ENCODE data around the gene NUP93.
"Not testable (repeated sequence)": the region's sequence is repeated elsewhere in the genome, so short reads cannot be mapped to it uniquely, and the experiment has no call there.

NUP93 gene

GRCh38 chr16:56848955-56849689, 119.2 kb downstream of the NUP93 start:
- no peak for DNase-seq (ENCODE audit: low read depth, low spot score)

DNA sequence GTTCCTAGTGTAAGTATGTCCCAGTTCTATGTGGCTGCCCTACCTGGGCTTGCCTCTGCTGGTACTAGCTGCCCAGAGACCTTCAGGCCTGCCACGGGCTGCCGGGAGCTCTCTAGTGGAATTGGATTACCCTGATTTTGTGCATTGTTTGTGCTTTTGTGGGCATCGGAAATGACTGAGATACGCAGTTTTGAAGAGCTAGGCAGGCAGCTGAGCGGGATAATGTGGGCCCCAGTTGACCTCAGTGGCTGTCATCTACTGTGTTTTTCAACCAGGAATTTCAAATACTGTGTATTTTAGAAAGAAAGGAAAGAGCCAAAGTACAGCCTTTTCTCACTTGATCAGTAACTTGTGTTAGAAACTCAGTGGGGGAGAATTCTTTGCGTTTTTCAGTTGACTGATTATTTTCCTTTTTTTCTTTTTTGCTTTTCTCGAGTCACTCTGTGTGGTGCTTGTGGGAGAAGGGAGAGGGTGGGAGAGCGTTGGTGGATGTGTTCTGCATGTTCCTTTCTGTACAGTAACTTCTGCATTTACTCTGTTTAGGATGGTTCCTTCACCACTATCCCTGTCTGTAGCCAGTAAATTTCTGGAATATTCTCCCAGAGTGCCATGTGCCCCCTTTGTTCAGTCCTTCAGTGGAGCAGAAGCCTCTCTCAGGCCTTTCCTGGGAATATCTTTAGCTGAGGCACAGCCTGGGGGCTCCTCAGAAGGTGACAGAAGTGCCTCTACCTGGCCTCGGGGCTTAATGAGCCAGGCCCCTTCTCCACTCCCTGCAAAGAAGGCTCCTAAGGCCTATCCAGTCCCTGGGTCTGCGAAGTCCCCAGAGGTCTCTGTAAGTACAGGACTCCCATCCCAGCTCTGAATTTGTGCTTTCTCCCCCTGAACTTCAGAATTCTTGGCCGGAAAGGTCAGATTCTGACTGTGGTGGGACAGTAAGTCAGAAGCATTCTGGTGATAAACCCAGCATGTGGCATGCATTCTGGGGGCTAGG, 120.1 kb downstream of the NUP93 start:
- no peak for DNase-seq (ENCODE audit: low read depth, low spot score)

- DNase-seq (ENCODE audit: low read depth, low spot score), result no peak
These were observed 121.9 kb downstream of the NUP93 start for GRCh38 chr16:56851671-56852400.

DNA sequence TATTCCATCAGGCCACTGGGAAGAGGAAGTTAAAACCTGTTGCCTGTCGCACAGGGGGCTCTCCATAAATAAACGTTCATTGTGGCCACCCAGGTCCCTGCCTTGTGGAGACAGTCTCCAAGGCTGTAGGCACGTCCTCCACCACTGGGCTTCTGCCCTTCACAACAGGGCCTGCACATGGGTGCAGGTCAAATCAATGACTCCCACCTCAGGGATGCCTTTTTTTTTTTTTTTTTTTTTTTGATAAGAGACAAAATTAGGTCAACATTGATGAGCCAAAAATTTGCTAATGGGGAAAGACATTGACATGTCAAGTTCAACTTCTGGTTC, 122.4 kb downstream of the NUP93 start:
- no peak for DNase-seq (ENCODE audit: low read depth, low spot score)

DNA sequence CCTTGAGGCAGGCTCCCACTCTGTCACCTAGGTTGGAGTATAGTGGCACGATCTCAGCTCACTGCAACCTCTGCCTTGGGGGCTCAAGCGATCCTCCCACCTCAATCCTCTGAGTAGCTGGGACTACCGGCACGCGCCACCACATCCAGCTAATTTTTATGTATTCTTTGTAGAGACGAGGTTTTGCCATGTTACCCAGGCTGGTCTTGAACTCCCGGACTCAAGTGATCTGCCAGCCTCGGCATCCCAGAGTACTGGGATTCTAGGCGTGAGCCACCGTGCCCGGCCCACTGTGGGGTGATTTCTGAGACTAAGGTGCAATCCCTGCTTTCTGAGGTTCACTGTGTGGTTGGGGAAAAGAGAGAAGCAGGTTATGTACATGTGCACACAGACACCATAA, 123.0 kb downstream of the NUP93 start:
- no peak for DNase-seq (ENCODE audit: low read depth, low spot score)

- DNase-seq (ENCODE audit: low read depth, low spot score), result no peak
These were observed 125.3 kb downstream of the NUP93 start for GRCh38 chr16:56855201-56855600.

- no peak for DNase-seq (ENCODE audit: low read depth, low spot score)
These were observed 126.0 kb downstream of the NUP93 start for GRCh38 chr16:56855946-56856345.

GRCh38 chr16:56856876-56857447, 127.0 kb downstream of the NUP93 start:
- no peak for DNase-seq (ENCODE audit: low read depth, low spot score)

DNA sequence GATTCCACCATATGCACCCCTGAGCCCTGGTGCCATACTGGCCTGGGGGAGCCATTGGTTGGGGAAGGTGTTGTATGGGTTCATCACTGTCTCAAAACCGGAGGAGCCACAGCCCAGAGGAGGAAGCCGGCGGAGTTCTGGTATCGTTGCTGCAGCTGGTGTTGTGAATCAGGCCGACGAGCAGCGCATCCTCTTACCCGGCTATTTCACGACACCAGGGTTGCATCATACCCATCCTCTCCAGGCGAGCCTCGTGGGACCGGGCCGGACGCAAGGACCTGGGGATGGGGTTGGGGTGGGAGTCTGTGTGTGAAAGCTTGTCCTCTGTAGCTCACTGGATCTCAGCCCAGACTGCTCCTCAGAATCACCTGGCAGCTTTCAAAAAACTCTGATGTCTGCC, 128.4 kb downstream of the NUP93 start:
- no peak for DNase-seq (ENCODE audit: low read depth, low spot score)

DNA sequence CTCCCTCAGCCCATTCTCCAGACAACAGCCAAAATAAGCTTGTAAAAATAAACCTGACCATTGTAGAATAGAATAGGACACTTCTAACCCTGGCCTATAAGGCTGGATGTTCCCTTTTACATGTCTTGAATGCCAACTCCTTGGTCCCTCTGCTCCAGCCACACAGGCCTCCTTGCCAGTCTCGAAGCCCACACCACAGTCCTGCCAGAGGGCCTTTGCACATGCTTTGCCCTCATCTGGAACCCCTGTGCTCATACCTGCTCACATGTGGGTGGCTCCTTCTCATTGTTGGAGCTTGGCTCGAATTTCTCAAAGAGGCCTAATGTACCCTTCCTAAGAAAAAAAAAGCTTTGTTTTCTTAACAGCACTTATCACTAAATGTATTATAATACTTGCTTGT, 129.7 kb downstream of the NUP93 start:
- DNase-seq (ENCODE audit: low read depth, low spot score), result no peak

DNA sequence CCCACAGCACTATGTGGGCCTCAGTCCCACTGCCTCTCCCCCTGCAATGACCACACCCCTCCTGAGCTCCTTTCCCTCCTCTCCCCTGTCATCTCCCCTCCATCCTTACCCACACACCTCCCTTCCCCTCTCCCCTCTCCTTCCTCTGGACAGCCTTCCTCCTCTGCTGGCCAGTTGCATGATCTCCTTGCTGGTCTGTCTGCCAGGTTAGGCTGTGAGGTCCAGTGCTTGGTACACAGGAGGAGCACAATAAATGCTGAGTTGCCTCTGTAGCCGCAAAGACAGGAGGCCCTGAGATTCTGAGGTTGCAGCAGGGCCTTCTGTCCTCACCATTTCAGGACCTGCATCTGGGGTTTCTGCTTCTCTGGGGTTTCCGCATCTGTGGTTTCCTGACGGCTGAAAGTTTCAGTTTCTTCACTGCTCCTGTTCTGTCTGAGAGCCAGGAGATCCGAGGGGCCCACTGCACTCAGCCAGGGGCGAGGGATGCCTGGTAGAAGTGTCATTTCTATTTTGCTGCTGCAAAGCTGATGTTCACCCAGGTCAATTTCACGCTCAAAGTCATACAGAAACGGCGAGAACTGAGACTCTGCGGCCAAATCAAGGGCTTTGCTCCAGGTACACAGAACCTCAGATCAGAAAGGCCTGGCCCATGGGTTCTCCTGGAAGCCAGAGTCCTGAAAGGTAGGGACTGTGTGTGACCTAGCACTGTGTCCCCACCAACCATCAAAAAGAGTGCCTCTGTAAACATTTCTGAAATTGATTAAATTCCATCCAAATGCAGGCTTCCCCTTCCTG, 130.5 kb downstream of the NUP93 start:
- DNase-seq (ENCODE audit: low read depth, low spot score), result no peak

DNA sequence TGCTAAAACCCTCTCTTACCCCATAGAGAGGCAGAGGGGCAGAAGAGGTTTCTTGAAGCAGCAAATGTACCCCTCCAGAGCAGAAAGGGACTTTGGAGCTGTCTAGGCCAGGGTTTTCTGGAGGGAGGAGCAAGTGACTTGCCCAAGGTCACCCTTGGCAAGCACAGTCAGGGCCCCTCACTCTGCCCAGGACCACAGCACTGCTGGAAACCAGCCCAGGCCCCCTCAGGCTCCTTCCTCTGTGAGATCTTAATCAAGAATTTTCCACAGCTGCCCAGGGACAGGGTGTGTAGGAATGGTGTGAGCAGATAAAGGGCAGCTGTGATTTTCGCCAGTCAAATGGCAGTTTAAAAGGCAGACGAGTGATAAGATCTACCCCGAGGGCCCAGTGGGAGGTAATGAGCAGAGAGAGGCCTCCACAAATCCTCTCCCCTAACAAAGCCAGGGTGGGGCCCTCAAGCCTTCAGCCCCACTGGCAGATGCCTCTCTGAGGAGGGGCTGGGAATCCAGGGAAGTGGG, 131.2 kb downstream of the NUP93 start:
- no peak for DNase-seq (ENCODE audit: low read depth, low spot score)

DNA sequence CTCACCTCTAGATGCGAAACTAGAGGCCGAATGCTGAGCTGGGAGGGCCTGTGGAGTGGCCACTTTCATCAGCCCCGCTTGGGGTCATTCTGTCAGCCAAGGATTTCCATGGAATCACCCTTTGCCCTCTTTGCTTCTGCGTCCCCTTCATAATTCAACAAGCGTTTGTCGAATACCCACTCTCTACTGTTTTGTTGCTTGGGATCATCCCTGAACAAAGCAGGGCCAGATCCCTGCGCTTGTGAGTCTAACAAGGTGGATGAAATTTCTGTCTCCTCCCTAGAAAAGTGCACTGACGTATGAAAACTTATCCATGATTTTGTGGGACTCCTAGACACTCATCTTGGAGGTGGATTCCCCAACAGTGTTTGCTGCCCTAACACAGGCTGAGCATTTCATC, 131.8 kb downstream of the NUP93 start:
- no peak for DNase-seq (ENCODE audit: low read depth, low spot score)

- no peak for DNase-seq (ENCODE audit: low read depth, low spot score)
These were observed 132.8 kb downstream of the NUP93 start for GRCh38 chr16:56862776-56863175.

DNA sequence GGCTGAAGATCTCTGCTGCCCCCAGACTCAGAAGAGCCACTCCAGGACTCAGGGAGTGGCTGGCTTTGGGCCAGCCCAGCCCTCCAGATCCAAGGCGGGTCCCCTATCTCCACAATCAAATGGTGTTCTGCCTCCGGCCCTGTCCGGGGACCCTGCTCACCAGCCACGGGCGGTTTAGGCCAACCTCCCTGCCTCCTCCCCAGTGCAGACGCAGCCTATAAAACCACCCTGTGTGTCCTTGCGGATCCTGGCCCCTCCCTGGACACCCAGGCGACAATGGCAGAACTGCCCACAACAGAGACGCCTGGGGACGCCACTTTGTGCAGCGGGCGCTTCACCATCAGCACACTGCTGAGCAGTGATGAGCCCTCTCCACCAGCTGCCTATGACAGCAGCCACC, 135.0 kb downstream of the NUP93 start, which contains the start of gene SLC12A3:
TSS of gene SLC12A3 (plus strand) at position 248 of the 400 bp plus-strand sequence. CDS start at position 277, 29 bp downstream.
- no peak for DNase-seq (ENCODE audit: low read depth, low spot score)

DNA sequence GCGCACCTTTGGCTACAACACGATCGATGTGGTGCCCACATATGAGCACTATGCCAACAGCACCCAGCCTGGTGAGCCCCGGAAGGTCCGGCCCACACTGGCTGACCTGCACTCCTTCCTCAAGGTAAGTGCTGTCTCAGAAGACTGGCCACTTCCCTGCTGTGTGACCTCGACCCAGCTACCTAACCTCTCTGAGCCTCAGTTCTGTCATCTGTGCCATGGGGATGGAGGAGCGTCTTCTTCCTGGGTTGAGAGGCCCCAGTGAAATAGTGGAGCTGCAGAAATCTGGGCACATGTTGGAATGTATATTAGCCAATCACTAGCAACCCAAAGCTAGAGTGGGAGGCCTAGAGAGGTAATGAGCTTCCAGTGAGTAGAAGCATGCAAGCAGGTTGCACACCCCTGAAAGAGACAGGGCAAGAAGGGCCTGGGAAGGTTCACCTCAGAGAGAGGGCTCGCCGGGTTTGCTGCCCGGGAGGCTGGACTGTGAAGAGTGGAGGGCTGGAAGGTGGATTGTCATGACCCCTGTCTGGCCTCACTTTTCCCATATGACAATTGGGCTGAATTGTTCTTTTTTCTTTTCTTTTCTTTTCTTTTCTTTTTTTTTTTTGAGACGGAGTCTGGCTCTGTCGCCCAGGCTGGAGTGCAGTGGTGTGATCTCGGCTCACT, 135.6 kb downstream of the NUP93 start:
- DNase-seq (ENCODE audit: low read depth, low spot score), result no peak

- DNase-seq (ENCODE audit: low read depth, low spot score), result no peak
These were observed 137.3 kb downstream of the NUP93 start for GRCh38 chr16:56866955-56867830.

DNA sequence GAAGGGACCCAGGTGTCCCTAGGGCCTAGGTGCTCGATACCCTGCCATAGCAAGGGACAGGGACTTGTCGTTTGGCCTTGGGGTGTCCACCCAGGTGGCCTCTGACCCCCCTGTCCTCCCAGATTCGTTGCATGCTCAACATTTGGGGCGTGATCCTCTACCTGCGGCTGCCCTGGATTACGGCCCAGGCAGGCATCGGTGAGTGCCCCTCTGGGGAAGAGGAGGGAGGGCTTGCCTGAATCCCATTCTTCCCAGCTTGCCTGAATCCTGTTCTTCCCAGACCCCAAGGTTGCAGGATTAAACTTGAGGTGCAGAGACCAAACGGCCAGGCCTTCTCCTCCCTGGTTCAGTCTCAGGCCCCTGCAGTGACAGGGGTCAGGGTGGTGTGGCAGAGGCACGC, 138.2 kb downstream of the NUP93 start:
- DNase-seq (ENCODE audit: low read depth, low spot score), result no peak

DNA sequence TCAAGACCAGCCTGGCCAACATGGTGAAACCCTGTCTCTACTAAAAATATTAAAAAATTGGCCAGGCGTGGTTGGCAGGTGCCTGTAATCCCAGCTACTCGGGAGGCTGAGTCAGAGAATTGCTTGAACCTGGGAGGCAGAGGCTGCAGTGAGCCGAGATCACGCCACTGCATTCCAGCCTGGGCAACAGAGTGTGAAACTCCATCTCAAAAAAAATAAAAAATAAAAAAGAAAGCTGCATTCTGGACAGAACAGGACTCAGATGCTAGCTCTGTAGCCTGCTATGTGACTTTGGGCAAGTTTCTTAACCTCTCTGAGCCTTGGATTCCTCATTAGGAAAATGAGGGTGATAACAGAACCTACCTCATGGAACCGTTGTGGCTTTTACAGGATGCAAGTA, 138.8 kb downstream of the NUP93 start:
- DNase-seq (ENCODE audit: low read depth, low spot score), result not testable (repeated sequence)
